Left ventricle myocardium inferior (tissue), 1 donor: ENCODE data around the gene PPP1R10. TPM values are rescaled to one million over a fixed set of nuclear protein-coding genes. Genes with fewer than 3 reads are reported as not detected.

ENCODE experiments used
- DNase-seq: peaks from one replicate; pipeline ENCODE4 v3.0.0-alpha.2; 2020
- H3K27ac ChIP-seq: fragments of 200-600 bp; replicated peaks from 2 replicates; pipeline ENCODE4 v1.8.0; 2021
- H3K27me3 ChIP-seq: fragments of 200-600 bp; 2 replicates; pipeline ENCODE4 v1.8.0; 2021; ENCODE audit warnings: low read depth
- H3K36me3 ChIP-seq: fragments of 200-600 bp; 2 replicates; pipeline ENCODE4 v1.8.0; 2021
- H3K4me1 ChIP-seq: fragments of 200-600 bp; 2 replicates; pipeline ENCODE4 v1.8.0; 2021
- H3K4me3 ChIP-seq: fragments of 200-600 bp; 2 replicates; pipeline ENCODE4 v1.8.0; 2021; ENCODE audit warnings: mild to moderate bottlenecking, moderate library complexity
- H3K9me3 ChIP-seq: fragments of 200-600 bp; replicated peaks from 2 replicates; pipeline ENCODE4 v1.8.0; 2021
- CTCF ChIP-seq: fragments of 200-600 bp; IDR thresholded peaks from 2 replicates; pipeline ENCODE4 v1.8.0; 2021; ENCODE audit warnings: antibody characterized with exemption, mild to moderate bottlenecking, borderline replicate concordance
- intact Hi-C: fragments of 100-400 bp; cut with micrococcal nuclease; formaldehyde crosslinking; loops from one replicate; pipeline ENCODE4 v1.11.0; 2022
- microRNA-seq: library from miRNA; unstranded; fragments of <30 nt; microRNA quantifications from one replicate; pipeline ENCODE4 v1.2.0, GENCODE V29; 2020
- total RNA-seq: library from RNA; stranded (reverse); fragmentation: NEBNext Ultra II Directional; extraction: Animal tissue kit (Norgen Biotek cat#: 25700); gene quantifications from one replicate; pipeline ENCODE4 v1.2.1, GENCODE V29; 2021
- donor health status: DM: no; HTN: yes; CAD: no; lungs with severe emphysema.

The PPP1R10 gene
- total RNA-seq, 1 donor from 2014 or later, result 31.5 TPM

- intact Hi-C loops, result no loop called here
- H3K27me3 ChIP-seq, result no peaks in the 10 kb centered on the region
- peak overlapping the region; percentile 90 for H3K4me3 ChIP-seq
- peaks cover 50% of the 10 kb centered on the region for H3K4me1 ChIP-seq
- peak overlapping the region; percentile 98 for H3K27ac ChIP-seq
- no peak for TF ChIP-seq CTCF
- DNase-seq, result no peak
- no peaks in the 10 kb centered on the region for H3K9me3 ChIP-seq
- peaks cover 49% of the 10 kb centered on the region for H3K36me3 ChIP-seq
Observed at GRCh38 chr6:30554404-30554803, 62.6 kb downstream of the PPP1R10 start.

Small RNA genes lying within 50 kb of the gene (microRNA-seq; reads per million reads assigned to microRNA genes)
- gene MIR877, result 7.2 reads per million, percentile 20 among the genes with 10 or more reads in this experiment

Other genes starting within 250 kb of the PPP1R10 start
- 142 TPM for gene HLA-E, start 127.7 kb downstream of the PPP1R10 start, total RNA-seq
- 18.3 TPM for gene GNL1, start 60.8 kb downstream of the PPP1R10 start, total RNA-seq
- gene PRR3, start 59.9 kb downstream of the PPP1R10 start, total RNA-seq, result 2.0 TPM
- gene ABCF1, start 45.8 kb downstream of the PPP1R10 start, total RNA-seq, result 38.8 TPM
- 119 TPM for gene MRPS18B, start 597 bp upstream of the PPP1R10 start, total RNA-seq
- 2.7 TPM for gene ATAT1, start 9.6 kb upstream of the PPP1R10 start, total RNA-seq
- gene C6orf136, start 29.9 kb upstream of the PPP1R10 start, total RNA-seq, result 57.3 TPM
- 22.1 TPM for gene DHX16, start 55.8 kb upstream of the PPP1R10 start, total RNA-seq
- 14.5 TPM for gene PPP1R18, start 69.4 kb upstream of the PPP1R10 start, total RNA-seq
- 3.7 TPM for gene NRM, start 73.7 kb upstream of the PPP1R10 start, total RNA-seq
- gene MDC1, start 100.0 kb upstream of the PPP1R10 start, total RNA-seq, result 14.1 TPM
- gene TUBB, start 103.1 kb upstream of the PPP1R10 start, total RNA-seq, result 187 TPM
- 223 TPM for gene FLOT1, start 125.4 kb upstream of the PPP1R10 start, total RNA-seq
- gene IER3, start 127.3 kb upstream of the PPP1R10 start, total RNA-seq, result 41.4 TPM